Gastrocnemius medialis (tissue), 4 donors: ENCODE data around the gene LIPA. TPM values are rescaled to one million over a fixed set of nuclear protein-coding genes. Genes with fewer than 3 reads are reported as not detected.
A peak's percentile ranks its signal among the peaks of the same experiment; 100 is the strongest.

Experiments
- ATAC-seq, 2 donors: fragments of 150-250 bp; one replicate each; pipeline ENCODE4 v1.9.1; 2016
- DNase-seq, 2 donors: peaks; one replicate each; pipeline ENCODE4 v3.0.0-alpha.2; 2019
- H3K27ac ChIP-seq, 4 donors: fragments of 200-600 bp; sonication (generic); 1 replicate in 1 of 4; 2 replicates in 3 of 4; pipeline ENCODE4 v1.5.1; 2016 to 2018; ENCODE audit warnings: mild to moderate bottlenecking in 2 of 4, moderate library complexity in 1 of 4
- H3K27me3 ChIP-seq, 3 donors: fragments of 200-600 bp; sonication (generic) in 2 of 3; 1 replicate in 1 of 3; 2 replicates in 2 of 3; pipeline versions ENCODE4 v1.5.1 to v1.6.0; 2016 to 2019; ENCODE audit warnings: mild to moderate bottlenecking in 1 of 3, moderate library complexity in 1 of 3
- H3K36me3 ChIP-seq, 2 donors: fragments of 200-600 bp; sonication (generic) in 1 of 2; one replicate each; pipeline ENCODE4 v1.5.1; 2017 to 2018
- H3K4me1 ChIP-seq, 2 donors: fragments of 200-600 bp; sonication (generic) in 1 of 2; one replicate each; pipeline ENCODE4 v1.5.1; 2016 to 2017; ENCODE audit warnings: mild to moderate bottlenecking in 2 of 2
- H3K4me3 ChIP-seq, 4 donors: fragments of 200-600 bp; sonication (generic) in 3 of 4; 1 replicate in 1 of 4; 2 replicates in 3 of 4; pipeline ENCODE4 v1.5.1; 2016 to 2019; ENCODE audit warnings: mild to moderate bottlenecking in 2 of 4
- H3K9me3 ChIP-seq, 3 donors: fragments of 200-600 bp; sonication (generic) in 2 of 3; 1 replicate in 1 of 3; 2 replicates in 2 of 3; pipeline ENCODE4 v1.5.1; 2016 to 2019
- POLR2A ChIP-seq, 2 donors: fragments of 450-650 bp; IDR thresholded peaks; one replicate each; pipeline ENCODE4 v1.6.1; 2017; ENCODE audit warnings: antibody characterized with exemption in 2 of 2, mild to moderate bottlenecking in 2 of 2, moderate library complexity in 2 of 2
- in situ Hi-C, 4 donors: fragments of 200-750 bp; cut with MboI; loops; one replicate each; pipeline versions ENCODE4 v1.15.0 to v1.8.0; 2017; ENCODE audit warnings: low sequenced_read_pairs in 4 of 4
- intact Hi-C: fragments of 100-400 bp; cut with DNase I; formaldehyde crosslinking; loops from one replicate; pipeline ENCODE4 v1.15.1; 2023; ENCODE audit warnings: low total_unique reads
- total RNA-seq, 4 donors: library from RNA; depleted of rRNA; stranded (reverse); fragments of >200 nt; gene quantifications; one replicate each; pipeline versions ENCODE4 v1.1.0 to v1.2.3, GENCODE V29; 2016
- TF ChIP-seq, protein P1 (sequence below), 5 experiments: fragments of 450-650 bp in 3 of 5; fragments of 200-600 bp in 2 of 5; sonication (generic) in 2 of 5; IDR thresholded peaks in 4 of 5; conservative IDR thresholded peaks in 1 of 5; 1 replicate in 4 of 5; 2 replicates in 1 of 5; pipeline ENCODE4 v1.5.1; 2016 to 2019; ENCODE audit warnings: antibody characterized with exemption in 5 of 5, mild to moderate bottlenecking in 3 of 5, moderate library complexity in 3 of 5

LIPA gene
- total RNA-seq, 4 donors from 2014 or later, result 7.7 to 11.4 (median 9.3) TPM

DNA sequence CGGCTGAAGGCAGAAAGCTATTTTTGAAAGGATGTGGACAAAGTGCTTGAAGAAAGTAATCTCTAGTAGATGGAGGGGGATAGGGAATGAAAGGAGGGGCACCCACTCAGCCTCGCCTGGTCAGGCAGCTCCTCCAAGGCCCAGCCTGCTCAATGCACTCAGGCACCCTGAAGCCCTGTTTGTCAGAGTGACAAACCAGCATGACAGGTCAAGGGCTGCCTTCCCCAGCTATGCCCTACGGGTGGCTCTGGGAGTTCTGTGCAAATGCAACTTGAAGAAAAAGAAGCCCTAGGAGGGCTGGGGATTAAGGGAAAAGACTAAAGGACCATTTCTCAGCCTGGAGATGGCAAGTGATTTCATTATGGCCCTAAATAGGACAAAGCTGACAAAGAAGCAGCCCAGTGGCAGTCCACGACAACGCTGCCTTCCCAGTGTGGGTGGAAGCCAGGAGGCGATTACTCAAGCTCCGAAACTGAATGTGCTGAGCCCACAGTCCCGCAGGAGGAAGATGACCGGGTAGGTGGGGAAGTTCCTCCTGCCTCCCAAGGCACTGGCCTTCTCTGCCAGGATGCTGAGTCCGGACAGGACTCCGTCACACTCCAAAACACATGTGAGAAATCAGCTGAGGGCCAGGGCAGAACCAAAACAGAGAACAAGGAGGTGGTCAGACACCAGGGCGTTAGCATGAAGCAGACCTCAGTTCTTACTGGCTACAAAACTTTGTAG, 16.3 kb downstream of the LIPA start:
- DNase-seq (peak; percentile 59 to 74), ATAC-seq (peak; percentile 70 to 75)
- Histone ChIP-seq H3K27ac (no peak overlapping the region), H3K36me3 (no peaks in the 10 kb centered on the region), H3K4me1 (no peaks in the 10 kb centered on the region), H3K4me3 (no peak overlapping the region), H3K9me3 (no peaks in the 10 kb centered on the region), H3K27me3 (no peaks in the 10 kb centered on the region)
- intact Hi-C loops, result no loop called here
- in situ Hi-C loops, result no loop called here
- TF ChIP-seq, protein P1, sequence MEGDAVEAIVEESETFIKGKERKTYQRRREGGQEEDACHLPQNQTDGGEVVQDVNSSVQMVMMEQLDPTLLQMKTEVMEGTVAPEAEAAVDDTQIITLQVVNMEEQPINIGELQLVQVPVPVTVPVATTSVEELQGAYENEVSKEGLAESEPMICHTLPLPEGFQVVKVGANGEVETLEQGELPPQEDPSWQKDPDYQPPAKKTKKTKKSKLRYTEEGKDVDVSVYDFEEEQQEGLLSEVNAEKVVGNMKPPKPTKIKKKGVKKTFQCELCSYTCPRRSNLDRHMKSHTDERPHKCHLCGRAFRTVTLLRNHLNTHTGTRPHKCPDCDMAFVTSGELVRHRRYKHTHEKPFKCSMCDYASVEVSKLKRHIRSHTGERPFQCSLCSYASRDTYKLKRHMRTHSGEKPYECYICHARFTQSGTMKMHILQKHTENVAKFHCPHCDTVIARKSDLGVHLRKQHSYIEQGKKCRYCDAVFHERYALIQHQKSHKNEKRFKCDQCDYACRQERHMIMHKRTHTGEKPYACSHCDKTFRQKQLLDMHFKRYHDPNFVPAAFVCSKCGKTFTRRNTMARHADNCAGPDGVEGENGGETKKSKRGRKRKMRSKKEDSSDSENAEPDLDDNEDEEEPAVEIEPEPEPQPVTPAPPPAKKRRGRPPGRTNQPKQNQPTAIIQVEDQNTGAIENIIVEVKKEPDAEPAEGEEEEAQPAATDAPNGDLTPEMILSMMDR (IDR thresholded peaks at IDR 0.05 in 4 of 5, conservative IDR thresholded peaks at IDR 0.05 in 1 of 5), result no peak
- TF ChIP-seq POLR2A (IDR thresholded peaks at IDR 0.05), result no peak

DNA sequence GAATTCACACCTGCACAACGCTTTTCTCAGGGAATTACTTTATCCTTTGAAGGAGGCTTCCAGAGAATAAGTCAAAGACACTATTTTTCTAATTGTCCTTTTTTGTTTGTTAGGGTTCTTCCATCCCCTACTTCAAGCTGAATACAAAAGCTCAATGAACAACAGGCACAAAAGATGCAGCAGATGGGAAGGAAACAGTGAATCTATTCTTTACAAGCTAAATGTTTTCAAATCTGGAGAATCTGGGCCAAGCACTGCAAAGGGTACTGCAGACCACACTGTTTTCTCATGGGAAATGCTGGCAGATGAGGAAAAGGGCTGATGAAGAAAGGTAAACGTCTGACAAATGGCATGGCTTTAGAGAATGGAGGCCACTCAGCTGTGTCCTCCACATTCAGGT, 18.5 kb downstream of the LIPA start:
- no peaks in the 10 kb centered on the region for H3K9me3 ChIP-seq
- in situ Hi-C loops (no loop called here), intact Hi-C loops (no loop called here)
- DNase-seq (no peak), ATAC-seq (no peak)
- no peaks in the 10 kb centered on the region for H3K27me3 ChIP-seq
- no peaks in the 10 kb centered on the region for H3K4me1 ChIP-seq
- TF ChIP-seq, protein P1 (IDR thresholded peaks at IDR 0.05 in 4 of 5, conservative IDR thresholded peaks at IDR 0.05 in 1 of 5), result no peak
- no peak for TF ChIP-seq POLR2A (IDR thresholded peaks at IDR 0.05)
- H3K4me3 ChIP-seq, result no peak overlapping the region
- H3K27ac ChIP-seq, result no peak overlapping the region
- H3K36me3 ChIP-seq, result peaks cover 0 to under 1% of the 10 kb centered on the region in 2 donors

DNA sequence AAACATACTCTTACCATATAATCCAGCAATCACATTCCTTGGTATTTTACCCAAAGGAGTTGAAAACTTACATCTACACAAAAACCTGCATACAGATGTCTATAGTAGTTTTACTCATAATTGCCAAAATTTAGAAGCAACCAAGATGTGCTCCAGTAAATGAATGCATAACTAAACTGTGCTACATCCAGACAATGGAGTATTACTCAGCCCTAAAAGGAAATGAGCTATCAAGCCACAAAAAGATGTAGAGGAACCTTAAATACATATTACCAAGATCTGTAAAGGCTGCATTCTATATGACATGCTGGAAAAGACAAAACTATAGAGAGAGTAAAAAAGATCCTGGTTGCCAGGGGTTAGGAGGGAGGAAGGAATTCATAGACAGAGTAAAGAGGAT, 22.6 kb downstream of the LIPA start:
- ATAC-seq (no peak), DNase-seq (no peak)
- Histone ChIP-seq H3K4me1 (no peaks in the 10 kb centered on the region), H3K27me3 (no peaks in the 10 kb centered on the region), H3K4me3 (no peak overlapping the region), H3K36me3 (peaks cover 0 to 8% of the 10 kb centered on the region in 2 donors), H3K9me3 (no peaks in the 10 kb centered on the region), H3K27ac (no peak overlapping the region)
- intact Hi-C loops (no loop called here), in situ Hi-C loops (no loop called here)
- TF ChIP-seq, protein P1 (IDR thresholded peaks at IDR 0.05 in 4 of 5, conservative IDR thresholded peaks at IDR 0.05 in 1 of 5), result no peak
- no peak for TF ChIP-seq POLR2A (IDR thresholded peaks at IDR 0.05)

DNA sequence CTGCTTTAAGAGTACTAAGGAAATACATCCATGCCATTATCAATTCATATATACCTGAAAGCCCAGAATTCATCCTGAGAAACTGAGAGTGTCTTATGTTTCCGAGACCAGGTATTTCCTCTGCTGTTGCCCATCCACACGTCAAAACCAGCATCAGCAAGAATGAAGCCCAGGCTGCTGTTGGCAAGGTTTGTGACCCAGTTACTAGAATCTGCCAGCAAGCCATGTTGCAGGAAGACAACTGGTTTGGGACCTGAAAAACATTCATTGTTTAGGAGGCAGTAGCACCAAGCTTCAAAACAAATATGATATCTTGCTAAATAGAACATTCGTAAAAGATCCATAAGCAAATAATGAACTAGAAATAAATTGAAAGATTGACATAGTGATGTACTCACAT, 23.4 kb downstream of the LIPA start:
- DNase-seq (no peak), ATAC-seq (no peak)
- in situ Hi-C loops (no loop called here), intact Hi-C loops (no loop called here)
- Histone ChIP-seq H3K4me1 (no peaks in the 10 kb centered on the region), H3K36me3 (peaks cover 0 to 8% of the 10 kb centered on the region in 2 donors), H3K9me3 (no peaks in the 10 kb centered on the region), H3K27ac (no peak overlapping the region), H3K27me3 (no peaks in the 10 kb centered on the region), H3K4me3 (no peak overlapping the region)
- TF ChIP-seq POLR2A (IDR thresholded peaks at IDR 0.05), result no peak
- TF ChIP-seq, protein P1 (IDR thresholded peaks at IDR 0.05 in 4 of 5, conservative IDR thresholded peaks at IDR 0.05 in 1 of 5), result no peak

DNA sequence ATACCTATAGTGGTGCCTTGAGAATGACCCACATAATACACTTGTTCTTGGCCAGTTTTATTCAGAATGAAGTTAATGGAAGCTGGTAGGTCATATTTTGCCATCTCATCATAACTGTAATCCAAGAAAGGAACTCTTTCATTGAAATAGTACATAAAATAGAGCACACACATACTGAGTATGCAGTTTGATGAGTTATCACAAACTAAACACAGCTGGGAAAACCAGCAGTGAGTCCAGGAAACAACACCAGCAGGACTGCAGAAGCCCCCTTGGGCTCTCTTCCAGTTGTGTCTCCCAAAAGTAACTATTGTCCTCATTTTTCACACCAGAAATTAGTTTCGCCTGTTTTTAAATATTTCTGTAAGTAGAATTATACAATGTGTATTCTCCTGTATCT, 24.7 kb downstream of the LIPA start:
- in situ Hi-C loops (no loop called here), intact Hi-C loops (no loop called here)
- Histone ChIP-seq H3K4me3 (no peak overlapping the region), H3K9me3 (no peaks in the 10 kb centered on the region), H3K36me3 (peaks cover 0 to 8% of the 10 kb centered on the region in 2 donors), H3K27me3 (no peaks in the 10 kb centered on the region), H3K27ac (no peak overlapping the region), H3K4me1 (no peaks in the 10 kb centered on the region)
- DNase-seq (no peak), ATAC-seq (no peak)
- TF ChIP-seq POLR2A (IDR thresholded peaks at IDR 0.05), result no peak
- TF ChIP-seq, protein P1 (IDR thresholded peaks at IDR 0.05 in 4 of 5, conservative IDR thresholded peaks at IDR 0.05 in 1 of 5), result no peak
